ENCODE results near the gene MUC22.
"Not testable (repeated sequence)": the region's sequence is repeated elsewhere in the genome, so short reads cannot be mapped to it uniquely, and the experiment has no call there.

The MUC22 gene

GRCh38 chr6:30991891-30992290 lies 18.4 kb upstream of the MUC22 start:
- no peak for DNase-seq
- intact Hi-C loops (cut with DNase I) = no loop called here

GRCh38 chr6:30997301-30997700 lies 13.0 kb upstream of the MUC22 start:
- DNase-seq = no peak
- intact Hi-C loops (cut with DNase I) = no loop called here

DNA sequence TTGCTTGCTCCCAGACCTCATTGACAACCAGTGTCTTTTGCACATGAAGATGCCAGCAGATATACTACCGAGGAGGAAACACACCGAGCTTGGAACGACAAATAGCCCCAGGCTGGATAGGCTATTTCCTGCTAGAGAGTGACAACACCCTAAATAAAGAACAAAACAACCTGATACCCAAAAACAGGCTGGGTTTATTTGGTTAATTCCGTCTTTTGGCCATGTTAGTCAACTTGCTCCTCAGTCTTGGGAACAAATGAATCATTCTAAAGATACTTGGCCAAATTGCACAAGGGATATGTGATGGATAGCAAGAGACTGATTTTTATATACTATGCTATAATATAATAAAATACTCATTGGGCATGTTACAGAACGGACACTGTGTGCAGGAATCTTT lies 11.5 kb upstream of the MUC22 start:
- intact Hi-C loops (cut with DNase I) = no loop called here
- DNase-seq = no peak

DNA sequence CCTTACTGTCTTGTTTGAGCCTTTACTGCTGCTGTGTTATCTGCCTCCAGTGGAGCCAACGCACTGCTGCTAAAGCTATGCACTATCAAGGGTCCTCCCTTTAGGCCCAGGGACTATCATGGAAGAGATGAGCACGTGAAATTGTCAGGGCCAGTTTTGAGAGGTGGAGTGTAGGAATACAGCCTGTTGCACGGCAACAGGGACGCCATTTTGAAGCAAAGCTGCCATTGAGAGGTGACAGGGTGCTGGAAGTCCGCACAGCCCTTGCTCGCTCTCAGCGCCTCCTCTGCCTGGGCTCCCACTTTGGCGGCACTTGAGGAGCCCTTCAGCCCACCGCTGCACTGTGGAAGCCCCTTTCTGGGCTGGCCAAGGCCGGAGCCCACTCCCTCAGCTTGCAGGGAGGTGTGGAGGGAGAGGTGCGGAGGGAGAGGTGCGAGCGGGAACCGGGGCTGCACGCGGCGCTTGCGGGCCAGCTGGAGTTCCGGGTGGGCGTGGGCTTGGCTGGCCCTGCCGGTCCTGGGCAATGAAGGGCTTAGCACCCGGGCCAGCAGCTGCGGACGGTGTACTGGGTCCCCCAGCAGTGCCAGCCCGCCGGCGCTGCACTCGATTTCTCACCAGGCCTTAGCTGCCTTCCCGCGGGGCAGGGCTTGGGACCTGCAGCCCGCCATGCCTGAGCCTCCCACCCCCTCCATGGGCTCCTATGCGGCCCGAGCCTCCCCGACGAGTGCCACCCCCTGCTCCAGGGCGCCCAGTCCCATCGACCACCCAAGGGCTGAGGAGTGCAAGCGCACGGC lies 10.0 kb upstream of the MUC22 start:
- intact Hi-C loops (cut with DNase I); DNase-seq: not testable (repeated sequence)

- no peak for DNase-seq
- intact Hi-C loops (cut with DNase I) = no loop called here
Measured at GRCh38 chr6:31001281-31001888, 8.9 kb upstream of the MUC22 start.

DNA sequence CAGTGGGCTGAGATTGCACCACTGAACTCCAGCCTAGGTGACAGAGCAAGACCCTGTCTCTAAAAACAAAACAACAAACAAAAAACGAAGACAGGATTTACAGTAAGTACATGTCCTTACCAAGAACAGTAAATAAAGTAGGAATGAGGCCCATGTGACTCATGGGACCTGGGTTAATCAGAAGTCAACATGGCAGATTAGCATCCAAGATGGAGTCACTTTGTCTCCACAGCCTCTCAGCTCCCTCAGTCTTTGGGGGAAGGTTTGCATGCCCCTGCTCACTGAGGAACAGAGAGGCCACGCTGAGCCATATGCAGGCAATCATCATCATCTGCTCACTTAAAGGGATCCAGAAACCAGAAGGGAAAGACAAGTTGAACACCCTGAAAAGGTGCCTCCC lies 7.8 kb upstream of the MUC22 start:
- intact Hi-C loops (cut with DNase I) = no loop called here
- no peak for DNase-seq

DNA sequence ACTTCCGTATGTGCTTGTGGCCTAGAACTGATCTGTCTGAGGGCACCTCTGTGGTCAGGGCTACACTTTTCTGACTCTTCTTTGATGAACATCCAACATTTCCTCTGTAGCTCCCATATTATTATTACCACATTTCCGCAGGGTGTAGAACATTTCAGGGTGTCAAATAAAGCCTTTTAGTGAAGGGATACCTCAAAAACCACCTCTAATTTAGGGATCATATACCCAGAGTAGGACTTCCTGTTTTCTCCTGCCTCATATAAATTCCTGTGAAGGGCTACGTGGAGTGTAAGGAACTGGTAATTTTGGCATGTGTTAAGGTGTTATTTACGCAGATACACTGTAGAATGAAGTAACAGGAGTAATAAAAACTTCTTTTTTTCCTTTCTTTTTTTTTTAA lies 5.5 kb upstream of the MUC22 start:
- DNase-seq = no peak
- intact Hi-C loops (cut with DNase I) = no loop called here

- intact Hi-C loops (cut with DNase I) = no loop called here
- no peak for DNase-seq
Measured at GRCh38 chr6:31005249-31006020, 4.8 kb upstream of the MUC22 start.

DNA sequence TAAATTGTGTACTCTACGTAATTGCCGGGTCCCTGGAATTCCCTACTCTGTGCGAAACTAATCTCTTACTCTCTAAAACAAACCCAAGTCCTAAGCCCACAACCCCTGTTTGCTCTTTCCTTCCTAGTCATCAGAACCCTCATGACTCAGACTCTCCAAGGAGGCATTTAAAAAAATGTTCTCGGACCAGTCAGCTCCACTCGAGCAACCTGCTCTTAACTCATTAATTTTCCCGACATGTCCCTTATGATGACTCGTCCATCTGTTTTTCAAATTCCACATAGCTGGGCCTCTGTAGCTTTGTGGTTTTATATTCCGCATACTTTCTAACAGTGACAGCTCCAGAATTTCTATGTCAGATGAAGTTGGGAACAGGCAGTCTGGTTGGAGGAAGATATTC lies 2.6 kb upstream of the MUC22 start:
- DNase-seq = no peak
- intact Hi-C loops (cut with DNase I) = no loop called here

GRCh38 chr6:31008165-31008564 lies 2.1 kb upstream of the MUC22 start:
- no peak for DNase-seq
- intact Hi-C loops (cut with DNase I) = no loop called here

DNA sequence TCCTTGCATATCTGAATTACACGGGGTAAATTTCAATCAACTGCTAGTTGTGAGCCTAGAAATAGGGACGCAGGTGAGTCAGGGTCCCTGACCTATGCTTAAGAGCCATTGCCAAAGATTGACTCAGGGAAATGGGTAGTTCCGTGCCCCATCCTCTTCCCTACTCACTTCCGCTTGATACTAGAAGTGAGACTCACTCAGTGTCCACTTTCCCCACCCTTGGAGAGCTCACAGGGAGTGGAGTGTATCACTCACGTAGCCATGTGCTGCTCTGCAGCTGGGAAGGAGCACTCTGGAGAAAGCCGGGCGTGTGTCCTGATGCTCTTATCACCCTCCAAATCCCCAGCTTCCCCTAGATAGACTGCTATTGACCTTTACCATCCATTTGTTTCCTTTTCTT lies 543 bp upstream of the MUC22 start:
- DNase-seq = no peak
- intact Hi-C loops (cut with DNase I) = no loop called here

DNA sequence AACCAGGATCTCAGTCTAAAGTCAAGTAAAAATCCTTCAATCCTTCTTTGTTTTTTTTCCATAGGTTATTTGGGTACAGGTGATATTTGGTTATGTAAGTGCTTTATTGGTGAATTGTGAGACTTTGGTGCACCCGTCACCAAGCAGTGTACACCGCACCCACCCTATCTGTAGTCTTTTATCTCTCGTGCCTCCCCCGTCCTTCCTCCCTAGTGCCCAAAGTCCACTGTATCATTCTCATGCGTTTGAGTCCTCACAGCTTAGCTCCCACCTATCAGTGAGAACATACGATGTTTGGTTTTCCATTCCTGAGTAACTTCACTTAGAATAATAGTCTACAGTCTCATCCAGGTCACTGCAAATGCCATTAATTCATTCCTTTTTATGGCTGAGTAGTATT lies 879 bp downstream of the MUC22 start:
- intact Hi-C loops (cut with DNase I) = no loop called here
- no peak for DNase-seq

GRCh38 chr6:31016659-31017299 lies 6.5 kb downstream of the MUC22 start:
- intact Hi-C loops (cut with DNase I) = no loop called here
- no peak for DNase-seq

- DNase-seq; intact Hi-C loops (cut with DNase I): not testable (repeated sequence)
Measured at GRCh38 chr6:31017436-31017835, 7.2 kb downstream of the MUC22 start.

DNA sequence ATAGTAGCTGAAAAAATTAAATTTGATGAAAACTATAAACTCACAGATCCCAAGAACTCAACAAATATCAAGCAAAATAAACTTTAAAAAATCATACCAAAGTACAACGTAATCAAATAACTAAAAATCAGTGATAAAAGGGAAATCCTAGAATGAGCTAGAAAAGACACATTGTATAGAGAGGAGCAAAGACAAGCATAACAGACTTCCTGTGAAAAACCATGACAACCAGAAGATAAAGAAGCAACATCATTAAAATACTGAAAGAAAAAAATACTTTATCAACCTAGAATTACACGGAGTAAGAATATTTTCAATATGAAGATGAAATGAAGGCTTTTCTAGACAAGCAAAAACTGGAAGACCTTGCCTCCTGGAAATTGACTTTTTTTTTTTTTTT lies 9.8 kb downstream of the MUC22 start:
- no peak for DNase-seq

DNA sequence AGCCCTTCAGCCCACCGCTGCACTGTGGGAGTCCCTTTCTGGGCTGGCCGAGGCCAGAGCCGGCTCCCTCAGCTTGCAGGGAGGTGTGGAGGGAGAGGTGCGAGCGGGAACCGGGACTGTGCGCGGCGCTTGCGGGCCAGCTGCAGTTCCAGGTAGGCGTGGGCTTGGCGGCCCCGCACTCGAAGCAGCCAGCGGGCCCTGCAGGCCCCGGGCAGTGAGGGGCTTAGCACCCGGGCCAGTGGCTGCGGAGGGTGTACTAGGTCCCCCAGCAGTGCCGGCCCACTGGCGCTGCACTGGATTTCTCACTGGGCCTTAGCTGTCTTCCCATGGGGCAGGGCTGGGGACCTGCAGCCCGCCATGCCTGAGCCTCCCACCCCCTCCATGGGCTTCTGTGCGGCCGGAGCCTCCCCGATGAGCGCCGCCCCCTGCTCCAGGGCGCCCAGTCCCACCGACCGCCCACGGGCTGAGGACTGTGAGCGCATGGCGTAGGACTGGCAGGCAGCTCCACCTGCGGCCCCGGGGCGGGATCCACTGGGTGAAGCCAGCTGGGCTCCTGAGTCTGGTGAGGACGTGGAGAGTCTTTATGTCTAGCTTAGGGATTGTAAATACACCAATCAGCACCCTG lies 10.5 kb downstream of the MUC22 start:
- DNase-seq; intact Hi-C loops (cut with DNase I): not testable (repeated sequence)

More for the DNA sequence above, 9.8 kb downstream of the MUC22 start:
- intact Hi-C loops (cut with DNase I) = no loop called here

DNA sequence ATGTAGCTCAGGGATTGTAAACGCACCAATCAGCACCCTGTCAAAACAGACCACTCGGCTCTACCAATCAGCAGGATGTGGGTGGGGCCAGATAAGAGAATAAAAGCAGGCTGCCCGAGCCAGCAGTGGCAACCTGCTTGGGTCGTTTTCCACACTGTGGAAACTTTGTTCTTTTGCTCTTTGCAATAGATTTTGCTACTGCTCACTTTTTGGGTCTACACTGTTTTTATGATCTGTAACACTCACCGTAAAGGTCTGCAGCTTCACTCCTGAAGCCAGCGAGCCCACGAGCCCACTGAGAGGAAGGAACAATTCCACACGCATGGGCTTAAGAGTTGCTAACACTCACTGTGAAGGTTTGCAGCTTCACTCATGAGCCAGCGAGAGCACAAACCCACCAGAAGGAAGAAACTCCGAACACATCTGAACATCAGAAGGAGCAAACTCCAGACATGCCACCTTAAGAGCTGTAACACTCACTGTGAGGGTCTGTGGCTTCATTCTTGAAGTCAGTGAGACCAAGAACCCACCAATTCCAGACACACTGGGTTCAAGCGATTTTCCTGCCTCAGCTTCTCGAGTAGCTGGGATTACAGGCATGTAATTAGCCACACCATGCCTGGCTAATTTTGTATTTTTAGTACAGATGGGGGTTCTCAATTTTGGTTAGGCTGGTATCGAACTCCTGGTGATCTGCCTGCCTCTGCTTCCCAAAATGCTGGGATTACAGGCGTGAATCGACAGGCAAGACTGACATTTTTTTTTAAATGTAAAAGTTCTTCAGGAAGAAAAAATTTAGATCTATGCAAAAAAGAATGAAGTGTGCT lies 11.6 kb downstream of the MUC22 start:
- DNase-seq; intact Hi-C loops (cut with DNase I): not testable (repeated sequence)

DNA sequence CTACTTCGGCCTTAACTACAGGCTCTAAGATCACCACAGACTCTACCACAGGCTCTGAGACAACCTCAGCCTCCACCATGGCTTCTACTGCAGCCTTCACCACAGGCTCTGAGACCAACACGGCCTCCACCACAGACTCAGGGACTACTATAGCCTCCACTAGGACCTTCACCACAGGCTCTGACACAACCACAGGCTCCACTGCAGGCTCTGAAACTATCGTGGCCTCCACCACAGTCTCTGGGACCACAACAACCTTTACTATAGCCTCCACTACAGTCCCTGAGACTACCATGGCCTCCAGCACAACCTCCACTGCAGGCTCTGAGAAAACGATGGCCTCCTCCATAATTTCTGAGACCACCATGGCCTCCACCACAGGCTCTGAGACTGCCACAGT lies 15.3 kb downstream of the MUC22 start:
- no peak for DNase-seq
- intact Hi-C loops (cut with DNase I) = no loop called here

- intact Hi-C loops (cut with DNase I) = no loop called here
- no peak for DNase-seq
Measured at GRCh38 chr6:31031095-31031494, 20.8 kb downstream of the MUC22 start.

DNA sequence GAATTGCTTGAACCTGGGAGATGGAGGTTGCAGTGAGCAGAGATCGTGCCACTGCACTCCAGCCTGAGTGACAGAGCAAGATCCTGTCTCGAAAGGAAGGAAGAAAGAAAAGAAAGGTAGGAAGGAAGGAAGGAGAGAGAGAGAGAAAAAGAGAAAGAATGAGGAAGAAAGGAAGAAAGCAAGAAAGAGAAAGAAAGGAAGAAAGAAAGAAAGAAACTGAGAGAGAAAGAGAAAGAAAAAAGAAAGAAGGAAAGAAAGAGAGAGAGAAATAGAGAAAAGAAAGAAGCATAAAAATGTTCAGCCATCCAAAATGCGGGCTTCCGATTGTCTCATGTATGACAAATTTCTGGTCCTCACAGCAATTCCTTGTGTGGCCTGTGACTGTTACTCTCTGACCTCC lies 22.8 kb downstream of the MUC22 start:
- no peak for DNase-seq
- intact Hi-C loops (cut with DNase I) = no loop called here

Data from posterior cingulate gyrus (tissue), 11 donors.